HG03565 (cell line): ENCODE measurements around the gene HNRNPC.
"Not testable (repeated sequence)": the region's sequence is repeated elsewhere in the genome, so short reads cannot be mapped to it uniquely, and the experiment has no call there.

Source experiments
- ATAC-seq: cut with Tn5 transposase; IDR thresholded peaks from one replicate; pipeline ENCODE4 v1.9.1; 2021; ENCODE audit warnings: mild to moderate bottlenecking, moderate library complexity; ENCODE audit not compliant: unreplicated experiment

The HNRNPC gene

DNA sequence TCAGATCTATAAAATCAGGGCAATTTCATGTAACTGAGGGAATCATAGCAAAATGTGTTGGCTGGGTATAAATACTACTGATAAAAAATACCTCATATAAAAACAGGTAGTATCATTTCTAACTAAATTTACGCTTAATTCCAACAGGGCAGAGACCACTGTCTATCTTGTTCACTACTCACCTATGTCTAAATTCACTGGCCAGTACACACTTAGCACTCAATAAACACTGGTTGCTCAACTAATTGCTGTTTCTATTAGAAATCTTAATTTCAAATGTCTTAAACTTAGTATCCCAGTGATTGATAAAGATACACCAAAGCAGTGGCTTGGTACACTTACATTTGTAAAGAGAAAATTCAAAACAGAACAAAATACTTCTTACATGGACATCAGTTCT lies 55.6 kb downstream of the HNRNPC start:
- no peak for ATAC-seq

DNA sequence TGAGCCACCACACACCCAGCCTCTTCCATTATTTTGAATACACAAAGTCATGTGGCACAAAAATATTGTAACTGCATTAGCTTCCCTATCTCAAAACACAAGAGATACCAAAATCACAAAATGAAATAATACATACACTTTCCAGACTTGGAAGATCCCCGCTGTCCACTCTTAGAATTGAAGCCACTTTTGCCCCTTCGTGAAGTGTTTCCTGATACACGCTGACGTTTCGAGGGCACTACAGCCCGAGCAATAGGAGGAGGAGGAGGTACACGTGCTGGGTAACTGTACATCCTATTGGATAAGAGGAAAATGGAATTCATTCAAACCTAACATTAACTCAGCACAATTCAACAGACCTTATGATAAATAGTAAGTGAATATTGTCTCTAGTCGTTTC lies 56.4 kb downstream of the HNRNPC start:
- ATAC-seq = not testable (repeated sequence)

DNA sequence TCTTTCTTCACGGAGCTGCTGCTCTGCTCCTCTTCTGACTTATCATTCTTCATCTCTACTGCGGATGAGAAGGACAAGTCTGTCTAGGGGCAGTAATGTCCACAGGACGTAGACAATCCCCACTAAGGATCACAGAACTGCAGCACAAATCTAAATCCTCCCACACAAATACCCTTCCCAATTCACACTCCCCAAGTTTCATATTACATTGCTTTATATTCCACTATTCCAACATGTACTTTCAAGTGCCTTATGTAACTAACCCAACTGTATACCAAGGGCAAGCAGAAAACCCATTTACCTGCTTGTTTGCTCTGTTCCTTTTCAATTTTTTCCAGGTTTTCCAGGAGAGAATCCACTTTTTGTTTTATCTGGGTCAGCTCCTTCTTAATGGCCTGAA lies 57.7 kb downstream of the HNRNPC start:
- ATAC-seq = no peak

DNA sequence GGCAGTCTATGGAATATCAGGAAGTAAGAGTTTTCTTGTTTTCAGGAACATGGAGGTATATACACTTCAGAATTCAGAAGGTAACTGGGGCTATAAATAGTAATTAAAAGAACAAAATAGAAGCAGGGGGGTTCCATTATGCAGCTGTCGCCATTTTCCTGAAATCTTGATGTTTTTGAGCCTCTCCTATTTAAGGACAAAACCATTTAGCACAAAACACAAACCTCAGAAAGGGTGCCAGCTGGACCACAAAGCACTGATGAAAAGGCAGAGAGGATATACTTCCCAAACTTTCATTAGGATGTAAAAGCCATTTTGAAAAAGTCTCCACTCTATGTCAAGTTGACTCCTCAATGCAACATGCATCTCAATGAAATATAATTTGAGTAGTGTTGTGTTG lies 59.2 kb downstream of the HNRNPC start:
- no peak for ATAC-seq

- no peak for ATAC-seq
Measured at GRCh38 chr14:21209185-21209584, 60.1 kb downstream of the HNRNPC start.

- ATAC-seq = no peak
Measured at GRCh38 chr14:21208554-21208953, 60.7 kb downstream of the HNRNPC start.

GRCh38 chr14:21206753-21207684 lies 62.2 kb downstream of the HNRNPC start:
- no peak for ATAC-seq

DNA sequence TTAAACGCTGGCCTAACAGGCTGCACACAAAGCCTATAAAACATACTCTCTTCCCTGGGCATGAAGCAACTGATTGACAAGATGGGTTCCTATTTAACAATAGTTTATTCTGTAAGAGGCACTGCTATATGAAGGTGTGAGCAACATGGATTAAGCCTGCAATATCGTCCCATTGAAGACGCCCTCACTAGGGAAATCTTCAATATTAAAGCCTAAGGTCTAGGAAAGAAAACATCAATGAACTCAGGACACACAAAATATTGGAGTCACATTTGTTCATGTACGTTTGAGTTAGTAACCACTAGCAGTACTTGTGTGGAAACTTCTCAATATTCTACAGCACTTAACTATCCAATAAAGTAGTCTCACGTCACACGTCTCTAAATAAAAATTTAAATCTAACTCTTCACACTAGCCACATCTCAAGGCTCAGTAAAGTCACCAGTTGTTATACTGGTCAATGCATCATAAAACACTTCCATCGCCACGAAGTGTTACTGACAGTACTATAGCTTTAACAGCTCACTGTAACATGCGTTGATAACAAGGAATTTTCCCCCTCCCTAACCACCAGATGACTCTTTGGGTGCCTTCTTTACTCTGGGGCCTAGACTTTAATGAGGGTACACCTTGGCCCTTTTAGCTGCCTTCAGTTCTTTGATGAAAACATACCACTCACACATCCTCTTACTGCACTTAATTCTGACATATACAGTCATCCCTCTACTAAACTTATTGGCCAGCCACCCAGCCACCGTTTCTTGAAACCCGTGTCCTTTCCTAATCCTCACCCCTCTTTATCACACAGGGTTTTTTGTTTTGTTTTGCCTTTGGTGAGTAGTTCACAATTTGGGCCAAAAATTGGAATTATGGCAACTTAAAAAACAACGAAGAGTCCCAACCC lies 63.3 kb downstream of the HNRNPC start:
- ATAC-seq = no peak

DNA sequence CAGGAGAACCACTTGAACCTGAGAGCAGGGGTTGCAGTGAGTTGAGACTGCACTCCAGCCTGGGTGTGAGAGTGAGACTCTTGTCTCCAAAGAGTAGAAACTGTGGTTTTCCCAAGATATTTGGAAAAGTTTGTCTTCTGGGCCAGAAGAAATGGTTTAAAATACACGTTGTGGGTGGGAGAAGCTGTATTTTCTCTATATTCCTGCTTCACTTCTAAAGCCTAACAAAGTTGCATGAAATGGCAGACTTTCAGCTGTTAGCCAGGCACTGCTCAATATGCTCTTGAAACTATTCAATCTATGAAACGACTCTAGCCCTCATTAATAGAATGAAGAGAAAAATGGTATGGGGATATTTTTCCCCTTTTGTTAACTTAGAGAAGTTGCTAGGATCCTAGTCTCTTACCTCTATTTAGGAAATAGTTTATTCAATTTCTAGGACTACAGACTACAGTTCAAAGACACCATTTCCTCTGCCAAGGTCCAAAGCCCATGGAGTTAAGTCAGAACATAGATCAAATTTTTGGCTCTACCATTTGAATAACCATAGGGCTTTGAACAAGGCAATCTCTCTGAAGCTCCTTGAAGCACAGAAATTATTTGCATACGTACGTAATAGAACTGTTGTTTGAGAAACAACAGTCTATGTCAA lies 64.1 kb downstream of the HNRNPC start:
- no peak for ATAC-seq

- ATAC-seq = no peak
Measured at GRCh38 chr14:21204167-21205025, 64.8 kb downstream of the HNRNPC start.

DNA sequence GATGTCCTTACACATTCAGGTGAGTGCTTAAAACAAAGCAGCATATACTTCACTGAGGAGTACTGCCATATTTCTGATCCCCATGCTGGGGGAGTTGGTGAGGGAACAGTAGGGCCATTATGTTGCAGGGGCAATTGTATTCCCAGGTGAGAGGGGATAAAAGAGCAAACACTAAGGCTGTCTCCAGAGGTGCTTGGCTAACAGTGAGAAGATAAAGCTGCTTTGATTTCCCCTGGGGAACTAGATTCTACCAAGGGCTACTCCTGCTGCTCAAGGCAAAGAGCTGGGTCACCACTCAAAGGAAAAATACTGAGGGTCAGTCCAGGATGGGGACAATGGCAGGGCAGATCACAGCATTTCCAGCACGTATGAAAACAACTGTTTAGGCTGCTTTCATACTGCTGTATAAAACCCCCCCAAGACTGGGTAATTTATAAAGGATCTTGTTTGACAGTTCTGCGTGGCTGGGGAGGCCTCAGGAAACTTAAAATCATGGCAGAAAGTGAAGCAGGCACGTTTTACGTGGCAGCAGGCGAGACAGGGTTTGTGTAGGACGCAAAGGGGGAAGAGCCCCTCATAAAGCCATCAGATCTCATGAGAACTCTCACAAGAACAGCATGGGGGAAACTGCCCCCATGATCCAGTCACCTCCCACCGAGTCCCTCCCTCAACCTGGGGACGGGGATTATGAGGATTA lies 65.6 kb downstream of the HNRNPC start:
- ATAC-seq = no peak

DNA sequence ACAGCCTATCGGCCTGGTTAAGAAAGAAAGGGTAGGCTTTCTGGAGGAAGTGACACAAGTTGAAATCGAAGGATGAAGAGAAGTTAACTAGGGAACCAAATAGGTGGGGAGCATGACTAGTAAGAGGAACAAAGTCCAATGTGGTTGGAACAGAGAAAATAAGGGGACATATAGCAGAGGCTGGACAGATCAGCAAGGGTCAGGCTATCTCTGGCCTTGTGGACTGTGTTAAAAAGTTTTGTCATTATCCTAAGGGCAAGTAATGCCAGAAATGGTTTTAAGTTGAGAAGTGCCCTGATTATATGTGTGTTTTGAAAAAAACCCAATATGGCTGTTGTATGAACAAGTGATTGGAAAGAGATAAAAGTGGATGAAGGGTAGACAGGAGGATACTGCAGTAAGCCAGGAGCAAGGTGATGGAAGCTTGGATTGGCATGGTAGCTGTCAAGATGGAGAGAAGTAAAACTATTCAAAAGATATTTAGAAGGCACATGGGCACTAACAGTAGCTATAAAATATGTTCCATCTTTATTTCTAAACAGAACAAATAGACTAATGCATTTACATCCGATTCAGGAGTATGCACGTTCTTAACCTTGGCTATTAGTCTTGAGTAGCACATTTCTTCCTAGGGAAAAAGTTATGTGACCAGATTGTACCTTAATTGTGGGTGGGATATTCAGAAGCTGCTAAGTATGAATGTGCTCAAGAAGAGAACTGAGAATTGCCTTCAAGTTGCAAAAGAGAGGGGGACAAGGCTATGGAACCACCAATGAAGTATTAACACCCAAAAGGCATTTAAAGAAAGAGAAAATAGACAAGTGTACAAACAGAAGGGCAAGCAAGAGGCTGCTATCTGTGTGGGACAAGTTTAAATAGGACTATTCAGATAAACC lies 66.5 kb downstream of the HNRNPC start:
- ATAC-seq = no peak

DNA sequence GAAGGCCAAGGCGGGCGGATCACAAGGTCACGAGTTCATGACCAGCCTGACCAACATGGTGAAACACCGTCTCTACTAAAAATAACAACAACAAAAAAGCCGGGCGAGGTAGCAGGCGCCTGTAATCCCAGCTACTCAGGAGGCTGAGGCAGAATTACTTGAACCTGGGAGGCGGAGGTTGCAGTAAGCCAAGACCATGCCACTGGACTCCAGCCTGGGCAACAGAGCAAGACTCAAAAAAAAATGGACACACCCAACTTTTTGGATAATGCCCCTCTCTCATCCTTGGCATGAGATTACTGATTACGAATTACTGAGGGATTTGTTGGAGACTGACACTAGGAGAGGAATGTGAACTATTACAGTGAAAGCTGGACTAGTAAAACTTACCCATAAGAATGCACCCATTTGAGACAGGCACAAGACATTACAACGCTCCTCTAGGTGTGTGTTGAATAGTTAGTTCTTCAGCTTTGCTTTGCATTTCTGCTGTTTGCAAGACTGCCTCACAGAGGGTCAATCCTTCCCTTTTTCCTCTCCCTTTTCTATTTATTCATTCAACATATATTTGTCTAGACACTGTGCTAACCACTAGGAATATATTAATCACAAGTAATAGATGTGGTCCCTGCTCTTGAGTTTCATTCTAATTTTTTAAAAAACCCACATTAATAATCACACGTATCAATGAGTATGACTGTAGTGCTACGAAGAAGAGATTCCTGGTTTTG lies 67.3 kb downstream of the HNRNPC start:
- ATAC-seq = no peak

GRCh38 chr14:21200752-21201461 lies 68.3 kb downstream of the HNRNPC start:
- ATAC-seq = no peak

DNA sequence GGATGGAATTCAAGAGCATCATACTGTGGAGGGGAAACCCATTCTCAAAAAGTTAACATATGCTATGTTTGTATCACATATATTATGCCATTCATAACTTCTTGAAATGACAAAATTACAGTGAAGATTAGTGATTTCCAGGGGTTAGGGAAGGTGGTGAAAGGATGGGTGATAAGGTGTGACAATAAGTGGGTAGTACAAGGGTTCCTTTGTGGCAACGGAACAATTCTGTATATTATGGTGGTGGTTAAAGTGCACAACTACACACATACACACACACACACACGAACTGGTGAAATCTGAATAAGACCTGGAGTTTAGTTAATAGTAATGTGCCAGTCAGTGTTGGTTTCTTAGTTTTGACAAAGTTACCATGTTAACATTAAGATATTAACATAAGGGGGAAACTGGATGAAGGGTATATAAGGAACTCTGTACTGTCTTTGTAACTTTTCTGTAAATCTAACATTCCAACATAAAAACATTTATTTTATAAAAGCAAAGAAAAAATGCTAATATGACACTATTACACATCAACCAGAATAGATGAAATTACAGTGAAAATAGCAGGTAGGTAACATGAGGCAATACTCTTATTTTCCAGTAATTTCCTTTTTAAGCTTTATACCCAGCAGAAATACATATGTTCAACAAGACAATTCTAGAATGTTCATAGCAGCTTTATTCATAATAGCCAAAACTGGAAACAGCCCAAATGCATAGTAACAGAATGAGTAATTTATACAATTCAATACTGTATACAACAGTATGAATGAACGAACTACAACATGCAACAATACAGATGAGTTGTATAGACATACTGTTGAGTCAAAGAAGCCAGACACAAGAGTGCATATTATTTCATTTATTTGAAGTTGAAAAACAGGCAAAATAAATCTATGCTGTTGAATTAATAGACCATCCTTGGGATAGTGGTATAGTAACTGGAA lies 69.4 kb downstream of the HNRNPC start:
- no peak for ATAC-seq
